Measurements from ENCODE around the gene MDK. TPM values are rescaled to one million over a fixed set of nuclear protein-coding genes. Genes with fewer than 3 reads are reported as not detected.

Gene MDK
- total RNA-seq, 2 donors from 2014 or later: 36.9 to 63.0 TPM

- WGBS, 2 donors: 93 to 95% methylated on average over 5 of the region's 5 CpGs
- DNase-seq (no peak), ATAC-seq (no peak)
- intact Hi-C loops (cut with DNase I): no loop called here
- no peaks in the 10 kb centered on the region for H3K27me3 ChIP-seq
- TF ChIP-seq POLR2A (IDR thresholded peaks at IDR 0.05) (no peak), CTCF (IDR thresholded peaks at IDR 0.05) (no peak)
- H3K4me3 ChIP-seq: no peak overlapping the region
- H3K27ac ChIP-seq: no peak overlapping the region
- H3K36me3 ChIP-seq (replicated peaks in 1 of 2; ENCODE audit: insufficient read depth in 1 of 2, low read depth in 2 of 2): peaks cover 0 to 21% of the 10 kb centered on the region in 2 donors
- no peaks in the 10 kb centered on the region for H3K9me3 ChIP-seq
- no peaks in the 10 kb centered on the region for H3K4me1 ChIP-seq
Observed at GRCh38 chr11:46404476-46405017, 23.1 kb downstream of the MDK start.

- no peak overlapping the region for H3K4me3 ChIP-seq
- 85 to 87% methylated on average over 10 of the region's 10 CpGs for WGBS, 2 donors
Observed at GRCh38 chr11:46407635-46408034, 26.2 kb downstream of the MDK start.

GRCh38 chr11:46408407-46408986 lies 27.0 kb downstream of the MDK start:
- no peaks in the 10 kb centered on the region for H3K9me3 ChIP-seq
- no peaks in the 10 kb centered on the region for H3K27me3 ChIP-seq
- 93% methylated on average over 6 of the region's 6 CpGs; no CpG with 5 or more reads in 1 of the 2 donors for whole genome bisulfite sequencing, 2 donors
- ATAC-seq: no peak
- intact Hi-C loops (cut with DNase I): no loop called here
- TF ChIP-seq POLR2A (IDR thresholded peaks at IDR 0.05) (no peak), CTCF (IDR thresholded peaks at IDR 0.05) (no peak)
- no peak overlapping the region for H3K4me3 ChIP-seq
- no peak overlapping the region for H3K27ac ChIP-seq
- no peak for DNase-seq
- peaks cover 0 to 21% of the 10 kb centered on the region in 2 donors for H3K36me3 ChIP-seq (replicated peaks in 1 of 2; ENCODE audit: insufficient read depth in 1 of 2, low read depth in 2 of 2)
- no peaks in the 10 kb centered on the region for H3K4me1 ChIP-seq

More at GRCh38 chr11:46407635-46408034, 26.2 kb downstream of the MDK start:
- intact Hi-C loops (cut with DNase I): no loop called here
- no peaks in the 10 kb centered on the region for H3K27me3 ChIP-seq
- no peak for ATAC-seq
- no peaks in the 10 kb centered on the region for H3K9me3 ChIP-seq
- TF ChIP-seq POLR2A (IDR thresholded peaks at IDR 0.05) (no peak), CTCF (IDR thresholded peaks at IDR 0.05) (no peak)
- no peak for DNase-seq
- no peaks in the 10 kb centered on the region for H3K4me1 ChIP-seq
- H3K27ac ChIP-seq: no peak overlapping the region
- peaks cover 0 to 21% of the 10 kb centered on the region in 2 donors for H3K36me3 ChIP-seq (replicated peaks in 1 of 2; ENCODE audit: insufficient read depth in 1 of 2, low read depth in 2 of 2)

GRCh38 chr11:46410021-46410420 lies 28.6 kb downstream of the MDK start:
- Histone ChIP-seq H3K4me3 (no peak overlapping the region), H3K4me1 (no peaks in the 10 kb centered on the region), H3K27ac (no peak overlapping the region), H3K9me3 (no peaks in the 10 kb centered on the region), H3K27me3 (no peaks in the 10 kb centered on the region), H3K36me3 (replicated peaks in 1 of 2; ENCODE audit: insufficient read depth in 1 of 2, low read depth in 2 of 2) (peaks cover 0 to 22% of the 10 kb centered on the region in 2 donors)
- no peak for TF ChIP-seq CTCF (IDR thresholded peaks at IDR 0.05)
- no peak for TF ChIP-seq POLR2A (IDR thresholded peaks at IDR 0.05)
- WGBS, 2 donors: 81 to 87% methylated on average over 5 of the region's 5 CpGs
- ATAC-seq (no peak), DNase-seq (no peak)
- intact Hi-C loops (cut with DNase I): no loop called here

Measured in body of pancreas (tissue), 4 donors.